ENCODE data around the gene OR10J1. TPM values are rescaled to one million over a fixed set of nuclear protein-coding genes. Genes with fewer than 3 reads are reported as not detected.

The OR10J1 gene
- total RNA-seq, 2 donors from 2014 or later: not detected

GRCh38 chr1:159429074-159429861, 10.3 kb upstream of the OR10J1 start:
- Histone ChIP-seq H3K36me3 (no peaks in the 10 kb centered on the region), H3K4me3 (no peak overlapping the region), H3K27me3 (replicated peaks; ENCODE audit: insufficient read depth) (no peaks in the 10 kb centered on the region), H3K4me1 (ENCODE audit: control insufficient read depth in 1 of 2, low read depth in 2 of 2) (no peaks in the 10 kb centered on the region), H3K27ac (no peak overlapping the region), H3K9me3 (no peaks in the 10 kb centered on the region)
- no peak for TF ChIP-seq CTCF (IDR thresholded peaks at IDR 0.05)
- no peak for DNase-seq (ENCODE audit: low spot score)
- no peak for ATAC-seq (ENCODE audit: insufficient number of reproducible peaks, low FRiP score, low read depth)

GRCh38 chr1:159430985-159431384, 8.5 kb upstream of the OR10J1 start:
- Histone ChIP-seq H3K9me3 (no peaks in the 10 kb centered on the region), H3K27ac (no peak overlapping the region), H3K4me1 (ENCODE audit: control insufficient read depth in 1 of 2, low read depth in 2 of 2) (no peaks in the 10 kb centered on the region), H3K4me3 (no peak overlapping the region), H3K27me3 (replicated peaks; ENCODE audit: insufficient read depth) (no peaks in the 10 kb centered on the region), H3K36me3 (no peaks in the 10 kb centered on the region)
- DNase-seq (ENCODE audit: low spot score) (no peak), ATAC-seq (ENCODE audit: insufficient number of reproducible peaks, low FRiP score, low read depth) (no peak)
- no peak for TF ChIP-seq CTCF (IDR thresholded peaks at IDR 0.05)

- H3K36me3 ChIP-seq: no peaks in the 10 kb centered on the region
- DNase-seq (ENCODE audit: low spot score) (no peak), ATAC-seq (ENCODE audit: insufficient number of reproducible peaks, low FRiP score, low read depth) (no peak)
Observed at GRCh38 chr1:159431904-159432303, 7.6 kb upstream of the OR10J1 start, which contains the start of gene OR10J4. TSS of gene OR10J4 (plus strand) at chr1:159432204.

DNA sequence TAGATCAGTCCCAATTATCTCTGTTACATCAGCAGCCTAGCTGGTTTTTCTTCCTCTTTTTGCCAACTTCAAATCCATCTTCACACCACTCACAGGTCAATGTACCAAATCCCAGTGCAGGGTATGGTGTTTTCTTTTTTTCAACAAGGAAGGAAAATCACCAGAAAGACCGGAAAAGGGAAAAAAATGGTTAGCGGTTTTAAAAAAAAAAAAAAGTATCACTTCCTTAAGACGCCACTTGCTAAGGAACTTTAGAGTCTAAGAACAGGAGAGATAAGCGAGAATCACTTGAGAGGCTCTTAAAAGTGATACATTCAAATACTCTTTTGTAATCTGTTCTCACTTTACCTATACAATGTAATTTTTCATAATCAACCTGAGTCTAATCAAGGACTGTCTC, 3.1 kb upstream of the OR10J1 start:
- no peak overlapping the region for H3K4me3 ChIP-seq
- H3K27me3 ChIP-seq (replicated peaks; ENCODE audit: insufficient read depth): no peaks in the 10 kb centered on the region
- H3K4me1 ChIP-seq (ENCODE audit: control insufficient read depth in 1 of 2, low read depth in 2 of 2): no peaks in the 10 kb centered on the region
- ATAC-seq (ENCODE audit: insufficient number of reproducible peaks, low FRiP score, low read depth) (no peak), DNase-seq (ENCODE audit: low spot score) (no peak)
- H3K27ac ChIP-seq: no peak overlapping the region
- no peaks in the 10 kb centered on the region for H3K9me3 ChIP-seq
- no peaks in the 10 kb centered on the region for H3K36me3 ChIP-seq
- no peak for TF ChIP-seq CTCF (IDR thresholded peaks at IDR 0.05)

More at GRCh38 chr1:159431904-159432303, 7.6 kb upstream of the OR10J1 start, which contains the start of gene OR10J4:
- no peak for TF ChIP-seq CTCF (IDR thresholded peaks at IDR 0.05)
- H3K27me3 ChIP-seq (replicated peaks; ENCODE audit: insufficient read depth): no peaks in the 10 kb centered on the region
- H3K9me3 ChIP-seq: no peaks in the 10 kb centered on the region
- no peaks in the 10 kb centered on the region for H3K4me1 ChIP-seq (ENCODE audit: control insufficient read depth in 1 of 2, low read depth in 2 of 2)
- H3K4me3 ChIP-seq: no peak within 1 kb of the TSS
- no peak within 1 kb of the TSS for H3K27ac ChIP-seq

- H3K4me1 ChIP-seq (ENCODE audit: control insufficient read depth in 1 of 2, low read depth in 2 of 2): no peaks in the 10 kb centered on the region
- no peak overlapping the region for H3K4me3 ChIP-seq
- TF ChIP-seq CTCF (IDR thresholded peaks at IDR 0.05): no peak
- DNase-seq (ENCODE audit: low spot score) (no peak), ATAC-seq (ENCODE audit: insufficient number of reproducible peaks, low FRiP score, low read depth) (no peak)
- H3K27ac ChIP-seq: no peak overlapping the region
- no peaks in the 10 kb centered on the region for H3K9me3 ChIP-seq
- H3K36me3 ChIP-seq: no peaks in the 10 kb centered on the region
- H3K27me3 ChIP-seq (replicated peaks; ENCODE audit: insufficient read depth): no peaks in the 10 kb centered on the region
Observed at GRCh38 chr1:159441360-159441759, 1.8 kb downstream of the OR10J1 start.
